GM10248 (cell line): ENCODE data around the gene ZDHHC1.

Source experiments
- CTCF ChIA-PET: fragments of 300-600 bp; sonication (Branson Sonifier 250); formaldehyde crosslinking; extraction: SDS; loops from one replicate; lab custom pipeline; 2021; ENCODE audit warnings: antibody characterized with exemption; lab: Yijun Ruan, JAX
- POLR2A ChIA-PET: fragments of 350-650 bp; sonication (Branson Sonifier 250); formaldehyde crosslinking; extraction: SDS; loops from one replicate; lab custom pipeline; 2020; ENCODE audit warnings: antibody characterized with exemption; lab: Yijun Ruan, JAX
- DNase-seq: peaks from one replicate; pipeline ENCODE4 v3.0.0; 2012; ENCODE audit errors: extremely low spot score
- TF ChIP-seq, protein P1 (sequence below): IDR thresholded peaks from 2 replicates; pipeline ENCODE4 v1.5.1; 2012; ENCODE audit warnings: mild to moderate bottlenecking, low read depth; ENCODE audit errors: extremely low read depth, missing control alignments, control extremely low read depth

Gene ZDHHC1

DNA sequence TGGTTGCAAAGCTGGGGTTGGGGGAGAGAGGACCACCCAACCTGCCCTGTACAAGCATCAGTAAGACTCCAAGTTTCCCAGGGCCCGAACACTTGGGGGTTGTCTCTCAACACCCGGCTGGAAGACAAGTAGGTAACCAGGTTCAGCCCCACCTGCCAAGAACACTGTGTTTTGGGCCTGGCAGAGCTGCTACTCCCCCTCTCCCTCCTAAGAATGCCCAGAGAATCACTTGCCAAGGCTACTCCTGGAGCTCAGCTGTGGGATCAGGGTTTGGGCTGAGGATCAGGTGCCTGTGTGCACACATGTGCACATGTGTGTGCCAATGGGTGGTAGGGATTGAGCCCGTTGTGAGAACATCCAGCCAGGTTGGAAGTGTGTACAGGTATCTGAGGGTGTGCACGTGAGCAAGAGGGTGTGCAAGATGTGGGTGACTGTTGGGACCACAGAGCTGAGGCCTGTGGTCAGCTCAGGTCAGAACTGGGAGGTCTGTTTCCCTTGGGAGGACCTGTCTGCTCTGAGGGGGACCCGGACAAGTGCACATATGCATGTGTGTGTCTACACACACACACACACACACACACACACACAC is 16.9 kb upstream of the ZDHHC1 start:
- ChIA-PET POLR2A (no interaction called here), CTCF (interaction anchor here (0.9 to 1.8 kb wide), 3 partner anchors 10 to 31 kb away, joined by 3 to 6 read pairs (median 4); no protein-coding TSS in a partner anchor)
- TF ChIP-seq, protein P1, sequence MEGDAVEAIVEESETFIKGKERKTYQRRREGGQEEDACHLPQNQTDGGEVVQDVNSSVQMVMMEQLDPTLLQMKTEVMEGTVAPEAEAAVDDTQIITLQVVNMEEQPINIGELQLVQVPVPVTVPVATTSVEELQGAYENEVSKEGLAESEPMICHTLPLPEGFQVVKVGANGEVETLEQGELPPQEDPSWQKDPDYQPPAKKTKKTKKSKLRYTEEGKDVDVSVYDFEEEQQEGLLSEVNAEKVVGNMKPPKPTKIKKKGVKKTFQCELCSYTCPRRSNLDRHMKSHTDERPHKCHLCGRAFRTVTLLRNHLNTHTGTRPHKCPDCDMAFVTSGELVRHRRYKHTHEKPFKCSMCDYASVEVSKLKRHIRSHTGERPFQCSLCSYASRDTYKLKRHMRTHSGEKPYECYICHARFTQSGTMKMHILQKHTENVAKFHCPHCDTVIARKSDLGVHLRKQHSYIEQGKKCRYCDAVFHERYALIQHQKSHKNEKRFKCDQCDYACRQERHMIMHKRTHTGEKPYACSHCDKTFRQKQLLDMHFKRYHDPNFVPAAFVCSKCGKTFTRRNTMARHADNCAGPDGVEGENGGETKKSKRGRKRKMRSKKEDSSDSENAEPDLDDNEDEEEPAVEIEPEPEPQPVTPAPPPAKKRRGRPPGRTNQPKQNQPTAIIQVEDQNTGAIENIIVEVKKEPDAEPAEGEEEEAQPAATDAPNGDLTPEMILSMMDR: no peak
- no peak for DNase-seq

DNA sequence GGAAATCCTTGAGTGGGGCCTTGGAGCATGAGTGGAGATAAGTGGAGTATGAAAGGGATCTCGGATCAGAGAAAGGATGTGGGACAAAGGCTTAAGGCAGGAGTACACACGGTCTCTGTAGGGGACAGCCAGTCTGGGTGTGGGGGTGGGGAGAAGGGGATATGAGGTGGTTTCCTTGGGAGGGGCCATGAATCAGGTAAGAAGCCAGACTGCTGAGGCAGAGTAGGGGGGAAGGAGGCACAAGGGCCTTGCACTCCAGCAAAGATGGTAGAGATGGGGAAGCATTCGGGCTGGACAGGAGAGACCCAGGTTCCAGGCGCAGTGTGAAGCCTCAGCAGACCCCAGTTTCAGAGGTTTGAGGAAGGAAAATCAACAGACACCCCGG is 16.2 kb upstream of the ZDHHC1 start:
- ChIA-PET POLR2A (no interaction called here), CTCF (interaction anchor here (0.8 to 1.8 kb wide), 2 partner anchors 13 to 16 kb away, joined by 3 to 6 read pairs; no protein-coding TSS in a partner anchor)
- DNase-seq: no peak
- TF ChIP-seq, protein P1: no peak

DNA sequence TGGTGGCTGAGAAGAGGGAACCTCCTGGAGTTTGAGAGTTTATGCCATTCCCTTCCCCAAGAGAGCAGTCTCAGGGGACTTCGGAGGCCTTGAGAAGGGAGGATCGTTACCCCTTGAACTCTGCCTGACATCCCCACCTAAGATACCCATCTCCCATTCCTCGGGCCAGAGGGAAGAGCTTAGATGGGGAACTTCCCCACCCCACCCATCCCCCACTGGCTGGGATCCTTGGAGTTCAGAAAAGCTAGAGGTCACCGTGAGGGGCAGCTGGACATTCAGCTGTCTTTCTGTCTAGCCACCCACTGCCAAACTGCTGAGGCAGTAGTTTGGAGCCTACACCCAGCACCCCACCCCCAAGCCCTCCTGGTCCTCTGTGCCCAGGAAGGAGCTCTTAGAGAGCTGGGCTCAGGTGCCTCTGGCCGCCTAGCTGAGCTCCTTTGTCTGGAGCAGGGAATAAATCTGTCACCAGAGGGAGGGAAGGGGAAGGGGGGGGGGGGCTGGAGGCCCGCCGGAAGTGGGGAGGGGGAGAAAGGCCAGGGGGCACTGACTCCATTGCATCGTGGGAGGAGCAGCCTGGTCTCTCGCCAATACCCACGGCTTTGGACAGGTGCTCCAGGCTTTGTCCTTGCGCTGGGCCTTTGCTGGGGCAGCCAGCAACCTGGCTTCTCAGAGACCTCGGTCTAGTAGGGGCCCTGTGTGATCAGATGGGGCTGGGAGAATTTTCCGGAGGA is 15.7 kb upstream of the ZDHHC1 start:
- TF ChIP-seq, protein P1: no peak
- POLR2A ChIA-PET: interaction anchor here (0.6 kb wide), 1 partner anchor 9 kb away, joined by 5 read pairs; no protein-coding TSS in a partner anchor
- no peak for DNase-seq
- CTCF ChIA-PET: interaction anchor here (0.8 to 1.3 kb wide), 3 partner anchors 14 to 36 kb away, joined by 3 to 7 read pairs (median 3); no protein-coding TSS in a partner anchor

DNA sequence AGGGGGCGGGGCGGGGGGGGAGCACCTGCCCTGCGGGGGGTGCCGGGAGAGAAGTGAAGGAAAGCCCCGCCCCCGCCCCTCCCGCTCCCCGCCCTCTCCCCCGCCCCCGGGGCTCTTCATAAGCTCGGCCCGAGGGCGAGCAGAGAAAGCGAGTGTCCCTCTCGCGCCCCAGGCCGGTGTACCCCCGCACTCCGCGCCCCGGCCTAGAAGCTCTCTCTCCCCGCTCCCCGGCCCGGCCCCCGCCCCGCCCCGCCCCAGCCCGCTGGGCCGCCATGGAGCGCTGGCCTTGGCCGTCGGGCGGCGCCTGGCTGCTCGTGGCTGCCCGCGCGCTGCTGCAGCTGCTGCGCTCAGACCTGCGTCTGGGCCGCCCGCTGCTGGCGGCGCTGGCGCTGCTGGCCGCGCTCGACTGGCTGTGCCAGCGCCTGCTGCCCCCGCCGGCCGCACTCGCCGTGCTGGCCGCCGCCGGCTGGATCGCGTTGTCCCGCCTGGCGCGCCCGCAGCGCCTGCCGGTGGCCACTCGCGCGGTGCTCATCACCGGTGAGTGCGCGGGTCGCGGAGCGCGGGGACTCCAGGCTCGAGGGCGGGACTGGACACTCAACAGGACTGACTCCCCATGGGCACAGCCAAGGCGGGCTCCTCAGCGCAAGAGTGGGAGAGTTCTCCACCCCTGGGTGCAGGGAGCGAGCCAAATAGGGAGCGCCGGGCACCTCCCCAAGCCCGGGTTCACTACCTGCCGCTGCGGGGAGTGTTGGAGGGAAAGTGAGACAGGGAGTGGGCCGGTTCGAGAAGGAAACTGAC is 14.9 kb upstream of the ZDHHC1 start, which contains the start of gene HSD11B2:
TSS of gene HSD11B2 (plus strand) at position 145 of the 798 bp plus-strand sequence. CDS start at position 273, 128 bp downstream.
- CTCF ChIA-PET: interaction anchor here (0.8 to 1.3 kb wide), 5 partner anchors 15 to 37 kb away, joined by 3 to 7 read pairs (median 3); no protein-coding TSS in a partner anchor
- no peak for DNase-seq
- POLR2A ChIA-PET: interaction anchor here (0.8 kb wide), 1 partner anchor 10 kb away, joined by 3 read pairs; no protein-coding TSS in a partner anchor

DNA sequence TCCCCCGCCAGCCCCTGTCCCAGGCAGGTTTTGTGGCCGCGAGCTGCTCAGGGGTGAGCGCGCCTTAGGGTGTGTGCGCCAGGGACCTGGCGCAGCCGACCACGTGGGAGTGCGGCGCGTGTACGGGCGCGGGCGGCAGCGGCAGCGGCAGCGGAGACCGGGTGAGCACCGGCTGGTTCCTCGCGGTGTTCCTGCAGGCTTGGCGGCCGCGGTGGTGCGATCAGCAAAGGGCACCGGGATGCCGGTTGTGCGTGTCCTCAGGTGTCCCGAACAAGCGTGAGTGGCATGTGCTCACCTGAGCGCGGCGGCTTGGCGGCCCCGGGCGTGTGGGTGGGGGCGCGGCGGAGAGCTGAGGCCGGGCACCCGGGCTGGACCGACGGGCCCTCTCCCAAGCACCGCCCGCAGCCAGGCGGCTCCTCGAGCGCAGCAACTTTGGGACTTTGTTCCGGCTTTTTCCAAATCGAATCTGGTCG is 14.3 kb upstream of the ZDHHC1 start:
- POLR2A ChIA-PET: interaction anchor here (0.8 kb wide), 1 partner anchor 10 kb away, joined by 3 read pairs; no protein-coding TSS in a partner anchor
- DNase-seq: no peak
- TF ChIP-seq, protein P1: no peak
- CTCF ChIA-PET: interaction anchor here (0.9 to 1.3 kb wide), 4 partner anchors 16 to 37 kb away, joined by 3 to 7 read pairs (median 4); no protein-coding TSS in a partner anchor

More for the DNA sequence above, 14.9 kb upstream of the ZDHHC1 start, which contains the start of gene HSD11B2:
- TF ChIP-seq, protein P1: no peak
